ENCODE measurements around the gene ANO2. TPM values are rescaled to one million over a fixed set of nuclear protein-coding genes. Genes with fewer than 3 reads are reported as not detected.

Gene ANO2
- total and polyA plus RNA-seq, 2 experiments from 2014 or later: 2.3 to 4.6 TPM

GRCh38 chr12:5875851-5876250 is 69.2 kb downstream of the ANO2 start:
- no peak overlapping the region for H3K4me3 ChIP-seq
- no peaks in the 10 kb centered on the region for H3F3A ChIP-seq (replicated peaks; ENCODE audit: low read depth)
- DNase-seq (ENCODE audit: low spot score) (no peak), ATAC-seq (no peak)
- no peaks in the 10 kb centered on the region for H3K27me3 ChIP-seq (ENCODE audit: insufficient read depth)
- no peaks in the 10 kb centered on the region for H3K9me3 Mint-ChIP-seq
- peaks cover 8% of the 10 kb centered on the region; the same call in 1 of the 2 replicates for H3K4me1 ChIP-seq (ENCODE audit: insufficient read depth)
- H3K27me3 Mint-ChIP-seq (ENCODE audit: insufficient read depth, low read depth, poor library complexity): no peaks in the 10 kb centered on the region
- no peak for TF ChIP-seq ZNF331 (CRISPR knock-in tag; IDR thresholded peaks at IDR 0.05; ENCODE audit: low read depth)
- H3K79me2 ChIP-seq (replicated peaks; ENCODE audit: insufficient read depth): no peaks in the 10 kb centered on the region
- H3K9me2 ChIP-seq (ENCODE audit: insufficient read depth): 0 out of 2 replicates have a peak, but pooled peaks cover 10% of the 10 kb centered on the region
- H2AFZ ChIP-seq: no peak overlapping the region
- no peak overlapping the region for H3K4me3 Mint-ChIP-seq
- no peak overlapping the region for H3K27ac ChIP-seq (ENCODE audit: low read depth)
- no peak overlapping the region for H3K27ac Mint-ChIP-seq
- peaks cover 9% of the 10 kb centered on the region for H3K4me1 Mint-ChIP-seq
- H3K36me3 ChIP-seq (ENCODE audit: insufficient read depth): no peaks in the 10 kb centered on the region
- H3K36me3 Mint-ChIP-seq (ENCODE audit: low read depth): no peaks in the 10 kb centered on the region
- H4K20me1 ChIP-seq (replicated peaks; ENCODE audit: insufficient read depth): no peaks in the 10 kb centered on the region
- H3K4me2 ChIP-seq: no peak overlapping the region

GRCh38 chr12:5874514-5874913 is 70.5 kb downstream of the ANO2 start:
- Histone ChIP-seq H3F3A (replicated peaks; ENCODE audit: low read depth) (no peaks in the 10 kb centered on the region), H3K36me3 (ENCODE audit: insufficient read depth) (no peaks in the 10 kb centered on the region), H3K4me2 (no peak overlapping the region), H4K20me1 (replicated peaks; ENCODE audit: insufficient read depth) (no peaks in the 10 kb centered on the region; the same call in 1 of the 2 replicates), H3K4me1 (ENCODE audit: insufficient read depth) (peaks cover 8% of the 10 kb centered on the region; the same call in 1 of the 2 replicates), H3K4me3 (no peak overlapping the region), H3K79me2 (replicated peaks; ENCODE audit: insufficient read depth) (no peaks in the 10 kb centered on the region), H3K9me2 (ENCODE audit: insufficient read depth) (0 out of 2 replicates have a peak, but pooled peaks cover 3% of the 10 kb centered on the region), H3K27me3 (ENCODE audit: insufficient read depth) (no peaks in the 10 kb centered on the region), H2AFZ (no peak overlapping the region), H3K27ac (ENCODE audit: low read depth) (no peak overlapping the region)
- DNase-seq (ENCODE audit: low spot score) (no peak), ATAC-seq (no peak)
- Mint-ChIP-seq H3K27ac (no peak overlapping the region), H3K4me3 (no peak overlapping the region), H3K36me3 (ENCODE audit: low read depth) (no peaks in the 10 kb centered on the region), H3K4me1 (peaks cover 13% of the 10 kb centered on the region), H3K9me3 (no peaks in the 10 kb centered on the region), H3K27me3 (ENCODE audit: insufficient read depth, low read depth, poor library complexity) (peaks cover 1% of the 10 kb centered on the region)
- TF ChIP-seq JUNB (IDR thresholded peaks at IDR 0.05; ENCODE audit: unreplicated experiment) (no peak), CTCF (conservative IDR thresholded peaks at IDR 0.05; ENCODE audit: low read depth in 2 of 2) (no peak), REST (IDR thresholded peaks at IDR 0.05; ENCODE audit: unreplicated experiment) (no peak), ETS1 (IDR thresholded peaks at IDR 0.05) (no peak), EZH2phosphoT487 (IDR thresholded peaks at IDR 0.05; ENCODE audit: unreplicated experiment) (no peak), POLR2AphosphoS5 (IDR thresholded peaks at IDR 0.05; ENCODE audit: low read depth) (no peak), EZH2 (IDR thresholded peaks at IDR 0.05; ENCODE audit: low read depth, unreplicated experiment) (no peak), ZNF114 (CRISPR knock-in tag; IDR thresholded peaks at IDR 0.05) (no peak), STAT1 (IDR thresholded peaks at IDR 0.05; ENCODE audit: unreplicated experiment) (no peak)

Measured in GM23338 (cell line).